Activated CD8-positive, alpha-beta T cell treated with anti-CD3 and anti-CD28 coated beads for 36 hours (primary cell): ENCODE measurements around the gene TNP2. TPM values are rescaled to one million over a fixed set of nuclear protein-coding genes. Genes with fewer than 3 reads are reported as not detected.

ENCODE experiments used
- ATAC-seq: fragments of 200-7000 bp; cut with Tn5 transposase; one replicate; pipeline ENCODE4 v1.10.0; 2021; ENCODE audit warnings: mild to moderate bottlenecking, moderate library complexity
- CTCF ChIA-PET: fragments of 350-600 bp; sonication (Branson Sonifier 250); formaldehyde crosslinking; loops from one replicate; lab custom pipeline; 2021; ENCODE audit warnings: antibody characterized with exemption; lab: Charles Lee
- POLR2A ChIA-PET: fragments of 350-600 bp; sonication (Branson Sonifier 250); formaldehyde crosslinking; loops from one replicate; lab custom pipeline; 2021; ENCODE audit warnings: antibody characterized with exemption; lab: Charles Lee
- DNase-seq: peaks from one replicate; pipeline ENCODE4 v3.0.0-alpha.2; 2020
- H3K27ac Mint-ChIP-seq: one replicate; pipeline ENCODE4 v1.8.0; 2021; ENCODE audit warnings: mild to moderate bottlenecking, mixed read lengths
- H3K27me3 Mint-ChIP-seq: one replicate; pipeline ENCODE4 v1.8.0; 2021; ENCODE audit warnings: mixed read lengths
- H3K36me3 Mint-ChIP-seq: one replicate; pipeline ENCODE4 v1.8.0; 2021; ENCODE audit warnings: low read depth, mixed read lengths
- H3K4me1 Mint-ChIP-seq: one replicate; pipeline ENCODE4 v1.8.0; 2021; ENCODE audit warnings: low read depth, mixed read lengths
- H3K4me3 Mint-ChIP-seq: one replicate; pipeline ENCODE4 v1.8.0; 2021; ENCODE audit warnings: mild to moderate bottlenecking, moderate library complexity, mixed read lengths
- H3K9me3 Mint-ChIP-seq: one replicate; pipeline ENCODE4 v1.8.0; 2021; ENCODE audit warnings: mixed read lengths
- CTCF ChIP-seq: fragments of 200-600 bp; IDR thresholded peaks from one replicate; pipeline ENCODE4 v1.8.0; 2022; ENCODE audit warnings: antibody characterized with exemption, mild to moderate bottlenecking
- intact Hi-C: fragments of 100-400 bp; cut with micrococcal nuclease; formaldehyde crosslinking; loops from one replicate; pipeline ENCODE4 v1.10.0; 2022
- total RNA-seq, 2 experiments: library from RNA; stranded (reverse); gene quantifications; one replicate each; pipeline ENCODE4 v1.2.3, GENCODE V29; 2021

The TNP2 gene
- total RNA-seq, 2 experiments from 2014 or later: not detected

GRCh38 chr16:11283820-11284248, 14.7 kb upstream of the TNP2 start:
- CTCF ChIA-PET: interaction anchor here (1.0 to 1.6 kb wide), 3 partner anchors 10 to 326 kb away, joined by 3 to 4 read pairs (median 3); partner anchors contain the start of gene PRM3
- Mint-ChIP-seq H3K27ac (no peak overlapping the region), H3K9me3 (no peaks in the 10 kb centered on the region), H3K4me3 (no peak overlapping the region), H3K36me3 (no peaks in the 10 kb centered on the region), H3K4me1 (peaks cover 20% of the 10 kb centered on the region), H3K27me3 (no peaks in the 10 kb centered on the region)
- POLR2A ChIA-PET: interaction anchor here (0.7 to 3.0 kb wide), 3 partner anchors 11 to 14 kb away, joined by 3 to 9 read pairs (median 3); no protein-coding TSS in a partner anchor
- TF ChIP-seq CTCF: no peak
- ATAC-seq (no peak), DNase-seq (no peak)
- intact Hi-C loops: no loop called here

GRCh38 chr16:11280616-11281522, 11.7 kb upstream of the TNP2 start, which contains the start of gene PRM1:
PRM1 (minus strand) TSS chr16:11281330; CDS start chr16:11281238, 92 bp downstream.
- Mint-ChIP-seq H3K9me3 (no peaks in the 10 kb centered on the region), H3K36me3 (no peaks in the 10 kb centered on the region), H3K27me3 (no peaks in the 10 kb centered on the region), H3K4me1 (peaks cover 9% of the 10 kb centered on the region), H3K4me3 (no peak within 1 kb of the TSS), H3K27ac (no peak within 1 kb of the TSS)
- CTCF ChIA-PET: no interaction called here
- POLR2A ChIA-PET: no interaction called here
- no peak for TF ChIP-seq CTCF
- intact Hi-C loops: no loop called here
- DNase-seq (no peak), ATAC-seq (no peak)

- H3K4me1 Mint-ChIP-seq: no peaks in the 10 kb centered on the region
- ChIA-PET CTCF (no interaction called here), POLR2A (interaction anchor here (0.8 kb wide), 1 partner anchor 17 kb away, joined by 3 read pairs; no protein-coding TSS in a partner anchor)
- intact Hi-C loops: no loop called here
- no peaks in the 10 kb centered on the region for H3K36me3 Mint-ChIP-seq
- no peak for TF ChIP-seq CTCF
- no peaks in the 10 kb centered on the region for H3K9me3 Mint-ChIP-seq
- H3K4me3 Mint-ChIP-seq: no peak overlapping the region
- no peaks in the 10 kb centered on the region for H3K27me3 Mint-ChIP-seq
- no peak overlapping the region for H3K27ac Mint-ChIP-seq
- ATAC-seq (no peak), DNase-seq (no peak)
These were observed 9.8 kb upstream of the TNP2 start for GRCh38 chr16:11278681-11279628.

- DNase-seq: no peak
- POLR2A ChIA-PET: no interaction called here
- Mint-ChIP-seq H3K4me1 (no peaks in the 10 kb centered on the region), H3K4me3 (no peak overlapping the region), H3K9me3 (no peaks in the 10 kb centered on the region), H3K27ac (no peak overlapping the region), H3K36me3 (no peaks in the 10 kb centered on the region), H3K27me3 (no peaks in the 10 kb centered on the region)
- CTCF ChIA-PET: no interaction called here
- TF ChIP-seq CTCF: no peak
- ATAC-seq: no peak
- intact Hi-C loops: no loop called here
These were observed 8.6 kb upstream of the TNP2 start for GRCh38 chr16:11277607-11278337.
